Fibroblast of upper back skin (primary cell): ENCODE measurements around the gene CAMK1D.

ENCODE experiments used
- DNase-seq: peaks from one replicate; pipeline ENCODE4 v3.0.0-alpha.2; 2013

Gene CAMK1D

GRCh38 chr10:12500381-12501303 is 151.3 kb downstream of the CAMK1D start:
- DNase-seq = no peak

GRCh38 chr10:12501324-12501723 is 152.0 kb downstream of the CAMK1D start:
- DNase-seq = no peak

DNA sequence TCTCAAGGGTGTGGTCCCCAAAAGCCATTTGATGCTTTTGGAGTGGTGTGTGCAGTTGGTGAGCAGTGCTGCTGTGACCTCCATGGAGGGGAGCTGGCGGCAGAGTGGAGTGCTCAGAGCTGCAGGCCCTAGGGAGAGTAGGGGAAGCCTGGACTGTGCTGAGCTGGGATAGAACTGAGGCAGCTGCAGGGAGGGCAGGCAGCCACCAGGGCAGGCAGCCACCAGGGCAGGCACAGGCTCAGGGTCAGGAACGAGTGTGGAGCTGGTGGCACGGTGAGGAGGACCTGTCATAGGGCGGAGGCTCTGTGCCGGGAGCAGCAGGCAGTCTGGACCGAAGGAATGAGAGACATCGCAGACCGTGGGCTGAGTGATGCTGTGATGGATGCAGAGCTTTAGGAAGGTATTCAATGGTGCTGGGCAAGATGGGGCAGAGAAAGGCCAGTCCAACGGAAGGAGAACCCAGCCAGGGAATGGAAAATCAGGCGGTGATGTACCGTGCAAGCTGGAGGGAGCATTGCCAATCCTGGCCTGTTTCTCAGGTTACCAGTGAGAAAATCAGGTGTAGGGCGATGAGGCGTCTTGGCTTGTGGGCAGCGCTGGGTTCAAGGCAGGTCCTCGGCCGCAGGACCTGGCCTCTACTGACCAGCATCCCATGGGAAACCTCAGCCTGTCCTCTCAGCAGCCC is 152.6 kb downstream of the CAMK1D start:
- no peak for DNase-seq

DNA sequence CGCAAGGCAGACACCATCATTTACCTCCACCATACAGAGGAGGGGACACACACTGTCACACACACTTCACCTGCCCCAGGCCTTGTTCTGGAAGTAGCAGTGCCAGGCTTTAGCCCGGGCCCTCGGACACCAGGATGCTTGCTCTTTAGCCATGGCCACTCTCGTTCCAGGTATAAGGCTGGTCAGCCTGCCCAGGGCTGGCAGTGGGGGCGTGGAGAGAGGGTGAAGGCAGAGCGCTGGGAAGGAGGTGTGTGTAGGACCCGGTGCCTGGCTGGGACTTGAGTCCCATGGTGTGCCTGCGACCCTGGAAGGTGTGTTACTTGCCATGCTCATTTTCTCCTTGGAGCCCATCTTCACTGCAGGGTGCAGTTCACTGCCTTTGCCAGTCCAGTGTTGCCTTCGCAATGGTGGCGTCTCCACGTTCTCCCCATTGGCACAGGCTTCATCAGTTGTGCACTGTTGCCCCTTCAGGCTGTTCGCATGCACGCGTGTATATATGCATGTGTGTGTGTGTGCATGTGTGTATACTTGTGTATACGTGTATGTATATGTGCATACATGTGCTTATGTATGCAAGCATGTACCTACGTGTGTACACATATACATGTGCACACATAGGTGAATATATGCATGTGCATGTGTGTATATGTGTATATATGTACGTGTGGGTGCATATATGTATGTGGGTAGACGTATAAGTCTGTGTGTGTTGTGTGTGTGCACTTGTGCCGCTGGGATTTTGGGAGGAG is 153.4 kb downstream of the CAMK1D start:
- DNase-seq = no peak

DNA sequence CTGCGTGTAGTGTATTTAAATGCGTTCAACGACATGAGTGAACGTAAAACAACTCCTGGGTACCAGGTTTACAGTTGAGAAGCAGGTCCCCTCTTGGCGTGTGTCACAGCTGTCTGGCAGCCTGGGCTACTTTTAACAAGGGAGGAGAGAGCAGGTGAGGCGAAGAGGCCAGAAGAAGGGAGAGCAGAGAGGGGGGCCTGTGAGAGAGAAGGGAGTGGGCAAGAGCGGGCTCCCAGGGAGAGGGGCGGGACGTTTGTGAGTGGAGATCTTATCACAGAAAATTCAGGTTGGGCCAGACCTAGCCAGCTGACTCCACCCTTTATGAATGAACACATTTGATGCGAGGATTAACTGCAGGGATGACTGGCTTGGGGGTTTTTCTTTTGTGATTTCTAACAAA is 154.0 kb downstream of the CAMK1D start:
- DNase-seq = no peak

- no peak for DNase-seq
These were observed 154.8 kb downstream of the CAMK1D start for GRCh38 chr10:12504176-12504575.

DNA sequence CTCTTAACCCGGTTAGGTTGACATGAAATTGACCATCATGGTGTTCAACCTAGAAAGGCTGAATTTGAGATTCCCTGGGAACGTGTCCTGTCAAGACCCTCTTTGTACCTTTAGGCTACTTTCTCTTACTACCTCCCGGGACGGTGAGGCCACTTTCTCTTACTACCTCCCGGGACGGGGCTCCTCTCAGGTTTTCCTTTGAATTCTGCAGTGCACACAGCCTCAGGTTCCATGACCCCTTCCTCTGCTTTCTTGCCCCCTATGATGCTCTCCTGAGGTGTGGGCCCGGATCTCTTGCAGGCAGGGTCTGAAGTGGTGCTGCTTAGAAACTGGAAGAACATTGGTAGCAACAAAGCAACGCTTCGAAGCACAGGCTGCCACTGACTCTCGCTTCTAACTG is 155.3 kb downstream of the CAMK1D start:
- no peak for DNase-seq

- no peak for DNase-seq
These were observed 156.3 kb downstream of the CAMK1D start for GRCh38 chr10:12505683-12506082.

DNA sequence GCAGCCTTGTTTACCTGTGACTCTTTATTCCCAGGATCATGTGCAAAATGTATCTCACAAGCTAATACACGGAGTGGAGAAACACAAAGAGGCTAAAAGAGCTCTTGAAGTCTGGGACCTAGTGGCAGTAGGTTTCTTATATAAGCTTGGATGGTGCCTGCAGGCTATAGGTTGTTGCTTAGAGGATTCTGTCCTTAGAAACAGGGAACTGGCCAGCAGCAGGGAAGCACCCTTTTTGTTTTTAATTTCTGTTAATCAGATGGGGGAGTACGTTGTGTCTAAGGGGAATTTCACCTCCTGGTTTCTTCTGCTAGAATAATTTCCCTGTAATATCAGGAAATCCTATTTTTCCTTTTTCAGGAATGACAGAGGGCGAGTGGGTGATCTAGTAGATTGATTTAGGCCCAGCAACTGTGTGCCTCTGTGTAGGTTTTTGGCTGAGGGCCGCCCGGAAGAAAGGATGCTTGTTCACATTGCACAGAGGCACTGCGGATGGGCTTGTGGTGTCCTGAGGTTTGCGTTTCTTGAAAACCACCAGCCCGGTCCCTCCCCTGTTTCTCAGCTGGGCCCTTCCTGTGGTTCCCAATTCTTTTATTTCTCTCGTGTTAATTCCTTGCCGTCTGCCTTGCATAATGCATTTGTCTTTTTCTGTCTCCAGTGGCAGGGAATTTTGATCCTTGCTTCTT is 158.0 kb downstream of the CAMK1D start:
- no peak for DNase-seq

DNA sequence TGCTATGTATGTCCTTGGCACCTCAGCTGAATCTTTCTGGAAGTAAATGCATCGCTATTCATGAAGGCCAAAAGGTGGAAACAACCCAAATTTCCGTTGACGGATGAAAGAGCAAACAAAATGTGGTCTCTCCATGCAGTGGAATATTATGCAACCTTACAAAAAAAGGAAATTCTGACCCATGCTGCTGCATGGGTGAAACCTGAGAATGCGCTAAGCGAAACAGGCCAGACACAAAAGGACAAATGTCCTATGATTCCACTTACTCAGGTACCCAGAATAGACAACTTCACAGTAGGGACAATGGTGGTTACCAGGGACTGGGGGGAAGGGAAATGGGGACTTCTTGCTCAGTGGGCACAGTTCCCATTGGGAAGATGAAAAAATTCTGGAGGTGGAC is 158.8 kb downstream of the CAMK1D start:
- DNase-seq = no peak

DNA sequence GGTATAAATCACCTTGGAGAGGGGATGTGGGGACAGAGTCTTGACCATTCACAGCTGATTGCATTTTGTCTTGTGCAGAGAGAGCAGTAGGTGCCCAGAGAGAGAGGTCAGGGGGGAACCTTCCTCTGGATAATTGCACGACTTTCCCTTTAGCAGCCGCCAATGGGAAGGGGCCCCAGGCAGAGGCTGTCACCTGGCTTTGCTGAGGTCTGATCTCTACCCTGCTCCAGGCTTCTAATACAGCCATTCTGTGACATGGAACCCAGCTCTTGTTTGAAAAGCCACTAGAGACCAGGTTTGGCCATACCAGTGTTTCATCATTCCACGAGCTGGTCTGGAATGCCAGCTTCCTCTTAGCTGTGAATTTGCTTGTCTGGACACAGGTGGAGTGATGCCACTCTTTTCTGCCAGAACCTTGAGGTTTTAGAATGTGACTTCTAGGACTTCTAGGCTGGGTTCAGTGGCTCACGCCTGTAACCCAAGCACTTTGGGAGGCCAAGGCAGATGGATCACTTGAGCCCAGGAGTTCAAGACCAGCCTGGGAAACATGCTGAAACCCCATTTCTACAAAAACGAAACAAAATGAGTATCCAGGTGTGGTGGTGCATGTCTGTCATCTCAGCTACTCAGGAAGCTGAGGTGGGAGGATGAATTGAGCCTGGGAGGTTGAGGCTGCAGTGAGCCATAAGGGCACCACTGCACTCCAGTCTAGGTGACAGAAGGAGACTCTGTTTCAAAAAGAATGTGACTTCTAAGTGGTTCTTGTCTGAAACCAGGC is 159.9 kb downstream of the CAMK1D start:
- no peak for DNase-seq

DNA sequence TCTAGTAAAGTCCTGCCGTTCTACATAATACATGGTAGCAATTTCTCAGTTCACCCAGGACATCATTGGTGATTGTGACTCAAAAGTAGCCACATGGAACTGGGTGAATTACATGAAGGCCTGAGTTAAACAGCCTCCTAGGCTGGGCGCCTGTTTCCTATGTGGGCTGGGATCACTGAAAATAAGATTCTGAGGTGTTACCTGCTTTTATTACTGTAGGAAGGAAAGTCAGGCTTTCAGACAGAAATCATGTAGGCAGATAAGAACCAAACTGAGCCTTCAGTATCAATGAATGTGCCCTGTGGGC is 160.4 kb downstream of the CAMK1D start:
- no peak for DNase-seq

DNA sequence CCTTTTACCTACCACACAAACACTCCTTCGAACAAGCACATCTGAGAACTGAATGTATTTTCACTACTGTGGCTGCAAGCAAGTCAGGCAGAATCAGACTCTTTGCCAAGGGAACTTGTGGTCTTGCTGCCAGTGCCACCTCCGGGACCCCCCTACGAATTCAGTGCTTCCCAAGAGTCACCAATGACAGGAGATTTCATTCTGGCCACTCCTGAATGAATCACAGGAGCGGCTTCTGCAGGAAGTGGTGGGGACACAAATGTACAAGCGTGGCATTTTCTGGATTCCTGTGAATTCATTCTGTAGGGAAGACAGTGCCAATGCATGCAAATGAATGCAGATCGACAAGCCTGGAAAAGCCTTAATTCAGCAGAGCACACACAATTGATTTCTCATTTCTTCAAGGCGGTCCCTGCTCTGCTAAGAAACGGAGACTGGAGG is 161.2 kb downstream of the CAMK1D start:
- DNase-seq = peak; percentile 32

DNA sequence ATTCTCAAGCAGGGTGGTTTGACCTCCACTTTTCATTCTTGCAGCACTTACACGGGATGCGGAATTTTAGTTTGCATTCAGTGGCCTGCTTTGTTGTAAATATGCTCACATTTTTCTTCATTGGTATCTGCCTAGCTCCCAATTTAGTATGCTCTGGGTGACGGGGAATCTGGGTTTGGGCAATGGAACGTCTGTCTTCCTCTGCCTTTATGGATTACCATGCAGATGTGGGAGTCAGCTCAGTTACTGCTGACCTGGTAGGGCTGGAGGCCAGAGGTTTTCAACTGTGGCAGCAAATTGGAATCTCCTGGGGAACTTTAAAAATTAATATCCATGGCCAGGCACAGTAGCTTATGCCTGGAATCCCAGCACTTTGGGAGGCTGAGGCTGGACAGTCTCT is 161.6 kb downstream of the CAMK1D start:
- no peak for DNase-seq

DNA sequence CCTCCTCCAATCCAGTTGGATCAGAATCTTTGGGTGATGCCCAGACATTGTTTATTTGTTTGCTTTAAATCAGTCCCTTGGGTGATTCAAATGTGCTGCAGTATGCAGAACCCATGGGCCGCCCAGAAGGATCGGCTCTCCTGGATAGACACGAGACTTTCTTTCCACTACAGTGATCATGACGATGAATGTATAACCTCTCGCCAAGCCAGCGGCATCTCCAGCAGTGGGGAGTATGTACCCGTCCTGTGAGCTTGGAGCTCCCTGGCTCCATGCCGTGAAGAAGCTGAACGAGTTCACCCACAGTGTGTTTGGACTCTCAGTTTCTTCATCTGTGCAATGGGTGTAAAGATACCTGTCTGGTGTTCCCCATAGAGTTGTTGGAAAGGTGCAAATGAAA is 162.3 kb downstream of the CAMK1D start:
- no peak for DNase-seq

DNA sequence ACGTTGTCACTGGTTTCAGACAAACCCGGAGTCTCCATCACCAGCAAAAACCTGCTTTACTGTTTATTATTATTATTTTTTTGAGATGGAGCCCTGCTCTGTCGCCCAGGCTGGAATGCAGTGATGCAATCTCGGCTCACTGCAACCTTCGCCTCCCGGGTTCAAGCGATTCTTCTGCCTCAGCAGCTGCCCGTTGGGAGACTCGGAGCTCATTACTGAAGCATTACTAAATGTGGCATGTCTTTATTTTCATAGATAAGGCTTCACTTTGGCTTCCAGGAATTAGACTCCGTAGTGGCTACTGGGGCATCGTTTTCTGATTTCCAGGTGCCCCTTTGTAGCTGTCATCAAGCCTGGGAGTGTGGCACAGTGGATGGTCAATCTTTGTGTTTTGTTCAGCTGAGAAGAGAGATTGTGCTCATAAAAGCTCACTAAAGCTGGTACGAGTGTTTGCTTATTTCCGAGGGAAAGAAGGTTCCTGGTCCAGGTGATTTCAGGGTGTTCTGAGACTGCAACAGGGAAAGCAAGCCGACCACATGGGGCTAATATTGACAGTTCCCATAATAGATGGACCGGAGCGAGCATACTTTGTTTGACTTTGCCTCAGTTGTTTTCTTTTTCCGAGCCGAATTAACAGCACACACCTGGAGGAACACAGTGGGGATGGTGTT is 163.1 kb downstream of the CAMK1D start:
- no peak for DNase-seq

GRCh38 chr10:12513003-12513365 is 163.6 kb downstream of the CAMK1D start:
- DNase-seq = no peak

DNA sequence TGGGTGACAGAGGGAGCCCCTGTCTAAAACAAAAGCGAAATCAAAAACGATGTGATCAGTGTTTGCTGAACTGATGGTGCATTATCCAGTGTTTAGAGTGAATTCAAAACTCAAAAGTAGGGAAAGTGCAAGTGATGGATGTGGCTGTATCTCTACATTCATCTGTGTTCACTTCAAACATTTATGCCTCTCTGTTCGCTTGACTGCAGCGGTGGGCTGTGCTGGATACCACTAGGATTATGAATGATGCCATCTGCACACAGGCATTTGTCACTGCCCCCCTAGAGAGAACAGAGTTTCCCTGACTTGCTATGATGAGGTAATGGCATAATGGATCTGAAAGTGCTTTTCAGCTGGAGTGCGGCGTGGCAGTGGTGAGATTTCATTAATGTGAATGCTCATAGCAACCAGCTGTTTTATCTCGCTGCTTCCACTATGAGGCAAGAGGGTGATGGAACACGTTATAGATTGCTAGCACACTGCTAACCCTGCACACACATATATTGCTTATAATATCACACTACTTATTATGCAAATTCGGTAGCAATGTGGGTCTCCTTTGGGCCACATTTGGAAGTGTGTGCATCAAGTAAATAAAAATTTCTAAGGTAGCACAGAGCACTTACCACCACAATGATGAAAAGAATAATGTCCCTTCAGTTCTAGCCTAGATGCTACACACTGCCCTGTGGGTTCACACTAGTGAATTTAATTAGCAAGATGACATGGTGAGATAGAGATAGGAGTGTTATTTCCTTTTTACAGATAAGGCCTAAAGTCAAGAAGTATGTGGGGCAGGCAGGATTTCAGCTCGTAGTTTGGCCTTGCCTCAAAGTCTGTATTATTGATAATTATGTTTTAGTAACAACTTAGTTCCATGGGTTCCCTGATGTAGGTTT is 164.7 kb downstream of the CAMK1D start:
- DNase-seq = no peak

DNA sequence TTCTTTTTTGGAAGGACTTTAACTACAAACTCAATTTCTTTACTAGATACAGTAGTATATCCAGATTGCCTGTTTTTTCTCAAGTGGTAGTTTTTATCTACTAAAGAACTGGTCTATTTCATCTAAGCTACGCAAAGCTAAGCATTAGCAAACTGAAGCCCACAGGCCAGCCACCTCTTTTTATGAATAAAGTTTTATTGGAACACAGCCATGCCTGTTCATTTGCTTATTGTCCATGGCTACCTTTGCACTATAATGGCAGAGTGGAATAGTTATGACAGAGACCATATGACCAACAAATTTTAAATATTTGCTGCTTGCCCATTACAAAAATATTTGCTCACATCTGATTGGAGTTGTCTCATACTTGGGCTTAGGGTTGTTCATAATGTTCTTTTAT is 168.7 kb downstream of the CAMK1D start:
- DNase-seq = no peak

DNA sequence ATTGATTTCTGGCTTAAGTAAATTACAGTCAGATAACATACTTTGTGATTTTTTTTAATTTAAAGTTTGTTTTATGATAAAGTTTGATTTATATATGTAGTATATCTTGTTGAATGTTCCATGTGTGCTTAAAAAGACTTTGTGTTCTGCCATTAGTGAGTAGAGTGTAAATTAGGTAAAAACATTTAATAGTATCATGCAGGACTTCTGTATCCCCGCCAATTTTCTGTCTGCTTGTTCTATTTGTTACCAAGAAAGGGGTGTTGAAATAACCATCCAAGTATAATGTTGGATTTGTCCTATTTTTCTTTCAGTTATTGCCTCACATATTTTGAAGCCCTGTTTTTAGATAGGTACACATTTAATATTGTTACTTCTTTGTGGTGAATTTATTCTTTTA is 172.1 kb downstream of the CAMK1D start:
- DNase-seq = no peak

GRCh38 chr10:12526311-12526710 is 177.0 kb downstream of the CAMK1D start:
- DNase-seq = no peak
